ENCODE data around the gene LHFPL2.

DNA sequence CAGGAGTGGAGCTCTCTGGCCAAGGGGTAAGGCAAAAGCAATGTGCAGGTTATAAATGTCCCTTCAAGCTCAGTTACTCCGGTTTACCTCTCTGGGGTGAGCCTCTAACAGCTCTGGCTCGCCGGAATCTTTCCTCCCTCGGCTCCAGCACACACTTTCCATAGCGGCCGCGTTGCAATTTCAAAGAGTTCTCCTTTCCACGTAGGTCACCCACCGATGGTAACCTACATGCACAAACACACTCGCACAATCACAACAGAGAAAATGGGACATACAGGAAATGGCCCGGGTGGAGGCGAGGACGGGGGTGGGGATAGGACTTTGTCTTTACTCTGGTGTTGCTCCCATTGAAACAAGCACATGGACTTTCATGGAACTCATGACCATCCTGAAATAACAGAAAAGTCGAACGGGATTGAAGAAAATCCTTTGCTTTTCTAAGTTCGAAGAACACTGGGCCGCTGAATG, 1.2 kb downstream of the LHFPL2 start:
- TF ChIP-seq, protein P1, sequence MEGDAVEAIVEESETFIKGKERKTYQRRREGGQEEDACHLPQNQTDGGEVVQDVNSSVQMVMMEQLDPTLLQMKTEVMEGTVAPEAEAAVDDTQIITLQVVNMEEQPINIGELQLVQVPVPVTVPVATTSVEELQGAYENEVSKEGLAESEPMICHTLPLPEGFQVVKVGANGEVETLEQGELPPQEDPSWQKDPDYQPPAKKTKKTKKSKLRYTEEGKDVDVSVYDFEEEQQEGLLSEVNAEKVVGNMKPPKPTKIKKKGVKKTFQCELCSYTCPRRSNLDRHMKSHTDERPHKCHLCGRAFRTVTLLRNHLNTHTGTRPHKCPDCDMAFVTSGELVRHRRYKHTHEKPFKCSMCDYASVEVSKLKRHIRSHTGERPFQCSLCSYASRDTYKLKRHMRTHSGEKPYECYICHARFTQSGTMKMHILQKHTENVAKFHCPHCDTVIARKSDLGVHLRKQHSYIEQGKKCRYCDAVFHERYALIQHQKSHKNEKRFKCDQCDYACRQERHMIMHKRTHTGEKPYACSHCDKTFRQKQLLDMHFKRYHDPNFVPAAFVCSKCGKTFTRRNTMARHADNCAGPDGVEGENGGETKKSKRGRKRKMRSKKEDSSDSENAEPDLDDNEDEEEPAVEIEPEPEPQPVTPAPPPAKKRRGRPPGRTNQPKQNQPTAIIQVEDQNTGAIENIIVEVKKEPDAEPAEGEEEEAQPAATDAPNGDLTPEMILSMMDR (IDR thresholded peaks at IDR 0.05 in 8 of 11, conservative IDR thresholded peaks at IDR 0.05 in 3 of 11): no peak
- TF ChIP-seq POLR2A (IDR thresholded peaks at IDR 0.05) (no peak), POLR2AphosphoS5 (IDR thresholded peaks at IDR 0.05) (no peak)

All from spleen (tissue), 7 donors.